GM18951 (cell line): ENCODE measurements around the gene TREML4.

Experiments used
- POLR2A ChIP-seq: IDR thresholded peaks from 4 replicates; pipeline ENCODE4 v1.6.1; 2011; ENCODE audit warnings: mild to moderate bottlenecking; ENCODE audit not compliant: insufficient read length, insufficient read depth; ENCODE audit errors: extremely low read depth
- in situ Hi-C: fragments of 300-500 bp; cut with MboI; formaldehyde crosslinking; loops from one replicate; pipeline ENCODE4 v1.12.0; 2022; ENCODE audit warnings: low sequenced_read_pairs, mixed read lengths, inconsistent platforms; ENCODE audit not compliant: unreplicated experiment

TREML4 gene

GRCh38 chr6:41272591-41273240 is 44.6 kb downstream of the TREML4 start:
- in situ Hi-C loops = no loop called here
- TF ChIP-seq POLR2A = no peak

- TF ChIP-seq POLR2A = no peak
- in situ Hi-C loops = no loop called here
These were observed 45.6 kb downstream of the TREML4 start for GRCh38 chr6:41273714-41274113.

- TF ChIP-seq POLR2A = no peak
- in situ Hi-C loops = no loop called here
These were observed 46.1 kb downstream of the TREML4 start for GRCh38 chr6:41274256-41274655.

GRCh38 chr6:41275489-41275888 is 47.3 kb downstream of the TREML4 start:
- in situ Hi-C loops = no loop called here
- no peak for TF ChIP-seq POLR2A

- in situ Hi-C loops = no loop called here
- TF ChIP-seq POLR2A = no peak
These were observed 49.5 kb downstream of the TREML4 start for GRCh38 chr6:41277605-41278004.

GRCh38 chr6:41278699-41279405 is 50.7 kb downstream of the TREML4 start:
- in situ Hi-C loops = no loop called here
- no peak for TF ChIP-seq POLR2A

GRCh38 chr6:41280381-41281057 is 52.4 kb downstream of the TREML4 start:
- no peak for TF ChIP-seq POLR2A
- in situ Hi-C loops = no loop called here

GRCh38 chr6:41283600-41283999 is 55.5 kb downstream of the TREML4 start:
- TF ChIP-seq POLR2A = no peak
- in situ Hi-C loops = no loop called here

- in situ Hi-C loops = no loop called here
- TF ChIP-seq POLR2A = no peak
These were observed 56.6 kb downstream of the TREML4 start for GRCh38 chr6:41284726-41285125.

GRCh38 chr6:41286544-41287346 is 58.6 kb downstream of the TREML4 start, which contains the start of gene TREM1:
Gene TREM1, minus strand, starts transcription at chr6:41286682. Its CDS starts 27 bp downstream, at chr6:41286655.
- TF ChIP-seq POLR2A = no peak
- in situ Hi-C loops = no loop called here

GRCh38 chr6:41288030-41288753 is 60.0 kb downstream of the TREML4 start:
- in situ Hi-C loops = no loop called here
- no peak for TF ChIP-seq POLR2A
